GM18498 (cell line): ENCODE measurements around the gene PFDN6.

Source experiments
- ATAC-seq: cut with Tn5 transposase; IDR thresholded peaks from one replicate; pipeline ENCODE4 v1.9.1; 2021; ENCODE audit warnings: mild to moderate bottlenecking, moderate library complexity; ENCODE audit not compliant: unreplicated experiment

PFDN6 gene

GRCh38 chr6:33315793-33316602, 26.6 kb downstream of the PFDN6 start:
- ATAC-seq: no peak

- no peak for ATAC-seq
These were observed 27.4 kb downstream of the PFDN6 start for GRCh38 chr6:33316603-33317418.

GRCh38 chr6:33317419-33317668, 27.9 kb downstream of the PFDN6 start:
- no peak for ATAC-seq

GRCh38 chr6:33317669-33318425, 28.4 kb downstream of the PFDN6 start, which contains the start of gene ZBTB22:
TSS of gene ZBTB22 (minus strand) at chr6:33317744. CDS start at chr6:33316916, 828 bp downstream.
- ATAC-seq: peak; percentile 52

- no peak for ATAC-seq
These were observed 29.1 kb downstream of the PFDN6 start for GRCh38 chr6:33318426-33319073.

- no peak for ATAC-seq
These were observed 30.5 kb downstream of the PFDN6 start for GRCh38 chr6:33319939-33320314.

- no peak for ATAC-seq
These were observed 31.1 kb downstream of the PFDN6 start for GRCh38 chr6:33320315-33321181.

GRCh38 chr6:33321227-33321626, 31.8 kb downstream of the PFDN6 start:
- no peak for ATAC-seq

- ATAC-seq: peak; percentile 7
These were observed 34.2 kb downstream of the PFDN6 start for GRCh38 chr6:33323623-33323948.

GRCh38 chr6:33324125-33324524, 34.7 kb downstream of the PFDN6 start:
- ATAC-seq: no peak

- no peak for ATAC-seq
These were observed 39.7 kb downstream of the PFDN6 start for GRCh38 chr6:33329058-33329457.

- ATAC-seq: no peak
These were observed 41.3 kb downstream of the PFDN6 start for GRCh38 chr6:33330736-33331135.

GRCh38 chr6:33333666-33334065, 44.3 kb downstream of the PFDN6 start:
- ATAC-seq: no peak

GRCh38 chr6:33335916-33336315, 46.5 kb downstream of the PFDN6 start:
- no peak for ATAC-seq

- ATAC-seq: no peak
These were observed 47.1 kb downstream of the PFDN6 start for GRCh38 chr6:33336495-33336894.

GRCh38 chr6:33339193-33339592, 49.8 kb downstream of the PFDN6 start:
- ATAC-seq: no peak
